SK-N-SH (cell line): ENCODE measurements around the gene NR2C1. TPM values are rescaled to one million over a fixed set of nuclear protein-coding genes. Genes with fewer than 3 reads are reported as not detected.

Source experiments
- CTCF ChIA-PET: fragments of 300-600, 350-600 bp; formaldehyde crosslinking; extraction: SDS; loops from one replicate; lab custom pipeline; 2021; lab: Yijun Ruan, JAX
- POLR2A ChIA-PET: fragments of 350-600 bp; sonication (Branson Sonifier 250); formaldehyde crosslinking; extraction: SDS; loops from one replicate; lab custom pipeline; 2020; ENCODE audit warnings: antibody characterized with exemption, inconsistent platforms; lab: Yijun Ruan, JAX
- DNase-seq: peaks from one replicate; pipeline ENCODE4 v3.0.0; 2012
- H2AFZ ChIP-seq: fragments of 200-600 bp; sonication (generic); 2 replicates; pipeline ENCODE4 v1.8.1; 2016; ENCODE audit warnings: antibody characterized with exemption, mild to moderate bottlenecking, low read depth
- H3F3A ChIP-seq: fragments of 200-600 bp; sonication (generic); replicated peaks from 2 replicates; pipeline ENCODE3; 2016; ENCODE audit warnings: antibody characterized with exemption, mild to moderate bottlenecking; ENCODE audit not compliant: insufficient read depth
- H3K27ac ChIP-seq, 2 experiments: fragments of 200-500 bp in 1 of 2; fragments of 200-600 bp in 1 of 2; sonication (Bioruptor generic) in 1 of 2; sonication (generic), shearing (Covaris generic) in 1 of 2; 2 replicates each; pipeline versions ENCODE4 v1.5.1 to v1.6.1; 2014 to 2016; ENCODE audit warnings: low read depth in 2 of 2, inconsistent platforms in 1 of 2, low read length in 1 of 2, mild to moderate bottlenecking in 1 of 2, mixed read lengths in 1 of 2
- H3K27me3 ChIP-seq: fragments of 200-600 bp; sonication (generic), shearing (Covaris generic); 2 replicates; pipeline ENCODE4 v1.6.1; 2016; ENCODE audit warnings: mixed run types; ENCODE audit not compliant: insufficient read depth
- H3K36me3 ChIP-seq, 2 experiments: fragments of 200-500 bp in 1 of 2; fragments of 200-600 bp in 1 of 2; sonication (Bioruptor generic) in 1 of 2; sonication (generic) in 1 of 2; replicated peaks in 1 of 2; 2 replicates each; pipeline versions ENCODE3 to v1.5.1; 2014 to 2016; ENCODE audit warnings: low read length in 1 of 2, mild to moderate bottlenecking in 1 of 2; ENCODE audit not compliant: insufficient read depth in 2 of 2, control insufficient read depth in 1 of 2
- H3K4me1 ChIP-seq, 2 experiments: fragments of 200-500 bp in 1 of 2; fragments of 200-600 bp in 1 of 2; sonication (Bioruptor generic) in 1 of 2; sonication (generic), shearing (Covaris generic) in 1 of 2; 2 replicates each; pipeline versions ENCODE4 v1.5.1 to v1.6.1; 2014 to 2016; ENCODE audit warnings: low read depth in 1 of 2, low read length in 1 of 2, mixed run types in 1 of 2; ENCODE audit not compliant: insufficient read depth in 2 of 2, control insufficient read depth in 1 of 2
- H3K4me2 ChIP-seq: fragments of 200-600 bp; sonication (generic), shearing (Covaris generic); 2 replicates; pipeline ENCODE4 v1.6.1; 2017; ENCODE audit warnings: mixed run types
- H3K4me3 ChIP-seq, 2 experiments: fragments of 200-500 bp in 1 of 2; fragments of 200-600 bp in 1 of 2; sonication (Bioruptor generic) in 1 of 2; sonication (generic), shearing (Covaris generic) in 1 of 2; 2 replicates each; pipeline versions ENCODE4 v1.5.1 to v1.8.1; 2014 to 2016; ENCODE audit warnings: low read depth in 2 of 2, inconsistent platforms in 1 of 2, low read length in 1 of 2, mild to moderate bottlenecking in 1 of 2, mixed read lengths in 1 of 2, moderate library complexity in 1 of 2
- H3K79me2 ChIP-seq: fragments of 200-600 bp; sonication (generic); 2 replicates; pipeline ENCODE4 v1.8.1; 2017; ENCODE audit warnings: mild to moderate bottlenecking; ENCODE audit not compliant: insufficient read depth
- H3K9ac ChIP-seq: fragments of 200-600 bp; sonication (generic); 2 replicates; pipeline ENCODE4 v1.6.1; 2017; ENCODE audit warnings: mixed run types
- H3K9me2 ChIP-seq: fragments of 200-600 bp; sonication (generic); 2 replicates; pipeline ENCODE4 v1.6.1; 2017; ENCODE audit warnings: mixed run types
- H3K9me3 ChIP-seq: fragments of 200-600 bp; sonication (generic); 2 replicates; pipeline ENCODE4 v1.6.1; 2017; ENCODE audit warnings: mixed run types, mild to moderate bottlenecking, moderate library complexity
- H4K20me1 ChIP-seq: fragments of 200-600 bp; sonication (generic); 2 replicates; pipeline ENCODE4 v1.6.1; 2017; ENCODE audit warnings: mild to moderate bottlenecking, mixed run types; ENCODE audit not compliant: insufficient read depth
- EP300 ChIP-seq, 2 experiments: IDR thresholded peaks; 2 replicates each; pipeline versions ENCODE4 v1.4.0 to v1.6.1; 2012; ENCODE audit warnings: borderline replicate concordance in 1 of 2, low read depth in 1 of 2, low read length in 1 of 2
- FOSL2 ChIP-seq: IDR thresholded peaks from 2 replicates; pipeline ENCODE4 v1.4.0; 2012; ENCODE audit warnings: low read depth, mild to moderate bottlenecking, moderate library complexity, borderline replicate concordance
- FOXJ3 ChIP-seq: sonication (generic); formaldehyde crosslinking; IDR thresholded peaks from 2 replicates; pipeline ENCODE4 v1.5.1; 2020; ENCODE audit warnings: mild to moderate bottlenecking, missing genetic modification reagents
- FOXM1 ChIP-seq: IDR thresholded peaks from 2 replicates; pipeline ENCODE4 v1.4.0; 2012; ENCODE audit warnings: low read depth, mild to moderate bottlenecking
- JUND ChIP-seq: IDR thresholded peaks from 2 replicates; pipeline ENCODE4 v1.4.0; 2012
- MEF2A ChIP-seq: IDR thresholded peaks from 2 replicates; pipeline ENCODE4 v1.4.0; 2012; ENCODE audit warnings: low read depth, borderline replicate concordance
- NRF1 ChIP-seq: IDR thresholded peaks from 2 replicates; pipeline ENCODE4 v1.6.1; 2012; ENCODE audit warnings: low read depth, mild to moderate bottlenecking, low read length
- POLR2AphosphoS5 ChIP-seq: IDR thresholded peaks from 2 replicates; pipeline ENCODE4 v1.6.1; 2012; ENCODE audit warnings: low read depth, low read length
- RFX5 ChIP-seq: IDR thresholded peaks from 2 replicates; pipeline ENCODE4 v1.6.1; 2012; ENCODE audit warnings: mild to moderate bottlenecking, improper control_type of control experiment, low read length
- TCF12 ChIP-seq: IDR thresholded peaks from 2 replicates; pipeline ENCODE4 v1.4.0; 2012
- YY1 ChIP-seq: IDR thresholded peaks from 2 replicates; pipeline ENCODE4 v1.4.0; 2012; ENCODE audit warnings: low read depth, mild to moderate bottlenecking
- WGBS: methylation state at CpG from one replicate; pipeline ENCODE4 v1.1.6; 2017; ENCODE audit warnings: low lambda C conversion rate; 5-methylcytosine and 5-hydroxymethylcytosine counted together
- polyA plus RNA-seq, 3 experiments: library from polyadenylated mRNA; depleted of rRNA; stranded (reverse); fragments of >200 nt; gene quantifications; 2 replicates each; pipeline ENCODE4 v1.2.3, GENCODE V29; 2012
- TF ChIP-seq, protein P1 (sequence below): IDR thresholded peaks from 2 replicates; pipeline ENCODE4 v1.6.1; 2012; ENCODE audit warnings: mild to moderate bottlenecking, low read depth, low read length, moderate library complexity
- TF ChIP-seq, protein P2 (sequence below): fragments of 150-350 bp; IDR thresholded peaks from 2 replicates; pipeline ENCODE4 v1.6.1; 2017; ENCODE audit warnings: antibody characterized with exemption, low read length, low read depth, borderline replicate concordance
- TF ChIP-seq, protein P3 (sequence below): fragments of 150-350 bp; IDR thresholded peaks from 2 replicates; pipeline ENCODE4 v1.6.1; 2016; ENCODE audit warnings: mild to moderate bottlenecking, low read depth, low read length
- TF ChIP-seq, protein P4 (sequence below): IDR thresholded peaks from 2 replicates; pipeline ENCODE4 v1.4.0; 2012; ENCODE audit warnings: low read depth, borderline replicate concordance
- TF ChIP-seq, protein P5 (sequence below): IDR thresholded peaks from 2 replicates; pipeline ENCODE4 v1.4.0; 2012; ENCODE audit warnings: low read depth, borderline replicate concordance

The NR2C1 gene
- polyA plus RNA-seq, 1 of the 3 experiments (the other 2 are of a cell fraction): 15.9 TPM

DNA sequence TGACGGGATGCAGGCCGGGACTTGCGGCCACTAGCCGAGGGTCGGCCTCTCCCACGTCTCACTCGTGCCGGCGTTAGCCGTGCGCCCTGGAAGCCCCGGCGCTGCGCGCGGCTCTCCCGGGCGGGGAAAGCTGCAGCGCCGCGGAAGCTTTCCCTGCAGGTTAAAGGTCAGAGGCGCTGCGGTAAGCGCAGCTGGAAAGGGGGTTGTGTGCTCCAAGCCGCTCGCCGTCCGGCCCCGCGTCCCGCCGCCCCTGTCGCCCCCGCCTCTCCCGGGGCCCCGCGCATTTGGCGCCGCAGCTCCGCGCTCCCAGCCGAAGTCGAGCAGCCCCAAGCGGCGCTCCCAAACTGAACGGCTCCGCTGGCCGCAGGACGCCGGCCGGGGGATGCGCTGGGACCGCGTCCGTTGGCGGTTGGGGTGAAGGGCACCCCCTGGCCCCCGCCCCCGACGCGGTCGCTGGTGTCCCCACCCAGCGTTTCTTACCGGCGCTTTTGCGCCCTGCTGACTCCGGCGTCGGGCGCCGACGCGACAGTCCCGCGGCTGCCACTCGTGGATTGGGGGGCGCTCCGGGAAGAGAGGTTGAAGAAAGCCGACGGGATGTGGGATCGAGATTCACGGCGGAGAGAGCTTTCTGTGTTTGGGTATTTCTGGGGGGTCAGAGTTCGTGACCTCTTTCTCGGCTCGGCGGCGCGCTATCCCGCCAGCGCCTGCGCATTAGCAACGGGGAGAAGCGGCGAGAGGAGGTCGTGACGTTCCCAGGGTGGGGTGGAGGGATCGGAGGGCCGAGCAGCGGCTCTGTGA lies at the start of gene NR2C1 (continued):
- TF ChIP-seq, protein P1, sequence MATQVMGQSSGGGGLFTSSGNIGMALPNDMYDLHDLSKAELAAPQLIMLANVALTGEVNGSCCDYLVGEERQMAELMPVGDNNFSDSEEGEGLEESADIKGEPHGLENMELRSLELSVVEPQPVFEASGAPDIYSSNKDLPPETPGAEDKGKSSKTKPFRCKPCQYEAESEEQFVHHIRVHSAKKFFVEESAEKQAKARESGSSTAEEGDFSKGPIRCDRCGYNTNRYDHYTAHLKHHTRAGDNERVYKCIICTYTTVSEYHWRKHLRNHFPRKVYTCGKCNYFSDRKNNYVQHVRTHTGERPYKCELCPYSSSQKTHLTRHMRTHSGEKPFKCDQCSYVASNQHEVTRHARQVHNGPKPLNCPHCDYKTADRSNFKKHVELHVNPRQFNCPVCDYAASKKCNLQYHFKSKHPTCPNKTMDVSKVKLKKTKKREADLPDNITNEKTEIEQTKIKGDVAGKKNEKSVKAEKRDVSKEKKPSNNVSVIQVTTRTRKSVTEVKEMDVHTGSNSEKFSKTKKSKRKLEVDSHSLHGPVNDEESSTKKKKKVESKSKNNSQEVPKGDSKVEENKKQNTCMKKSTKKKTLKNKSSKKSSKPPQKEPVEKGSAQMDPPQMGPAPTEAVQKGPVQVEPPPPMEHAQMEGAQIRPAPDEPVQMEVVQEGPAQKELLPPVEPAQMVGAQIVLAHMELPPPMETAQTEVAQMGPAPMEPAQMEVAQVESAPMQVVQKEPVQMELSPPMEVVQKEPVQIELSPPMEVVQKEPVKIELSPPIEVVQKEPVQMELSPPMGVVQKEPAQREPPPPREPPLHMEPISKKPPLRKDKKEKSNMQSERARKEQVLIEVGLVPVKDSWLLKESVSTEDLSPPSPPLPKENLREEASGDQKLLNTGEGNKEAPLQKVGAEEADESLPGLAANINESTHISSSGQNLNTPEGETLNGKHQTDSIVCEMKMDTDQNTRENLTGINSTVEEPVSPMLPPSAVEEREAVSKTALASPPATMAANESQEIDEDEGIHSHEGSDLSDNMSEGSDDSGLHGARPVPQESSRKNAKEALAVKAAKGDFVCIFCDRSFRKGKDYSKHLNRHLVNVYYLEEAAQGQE: no peak
- TF ChIP-seq JUND (no peak), MEF2A (no peak), POLR2AphosphoS5 (no peak), RFX5 (no peak)
- TF ChIP-seq, protein P2, sequence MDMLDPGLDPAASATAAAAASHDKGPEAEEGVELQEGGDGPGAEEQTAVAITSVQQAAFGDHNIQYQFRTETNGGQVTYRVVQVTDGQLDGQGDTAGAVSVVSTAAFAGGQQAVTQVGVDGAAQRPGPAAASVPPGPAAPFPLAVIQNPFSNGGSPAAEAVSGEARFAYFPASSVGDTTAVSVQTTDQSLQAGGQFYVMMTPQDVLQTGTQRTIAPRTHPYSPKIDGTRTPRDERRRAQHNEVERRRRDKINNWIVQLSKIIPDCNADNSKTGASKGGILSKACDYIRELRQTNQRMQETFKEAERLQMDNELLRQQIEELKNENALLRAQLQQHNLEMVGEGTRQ: no peak
- TF ChIP-seq, protein P3, sequence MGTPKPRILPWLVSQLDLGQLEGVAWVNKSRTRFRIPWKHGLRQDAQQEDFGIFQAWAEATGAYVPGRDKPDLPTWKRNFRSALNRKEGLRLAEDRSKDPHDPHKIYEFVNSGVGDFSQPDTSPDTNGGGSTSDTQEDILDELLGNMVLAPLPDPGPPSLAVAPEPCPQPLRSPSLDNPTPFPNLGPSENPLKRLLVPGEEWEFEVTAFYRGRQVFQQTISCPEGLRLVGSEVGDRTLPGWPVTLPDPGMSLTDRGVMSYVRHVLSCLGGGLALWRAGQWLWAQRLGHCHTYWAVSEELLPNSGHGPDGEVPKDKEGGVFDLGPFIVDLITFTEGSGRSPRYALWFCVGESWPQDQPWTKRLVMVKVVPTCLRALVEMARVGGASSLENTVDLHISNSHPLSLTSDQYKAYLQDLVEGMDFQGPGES: no peak

DNA sequence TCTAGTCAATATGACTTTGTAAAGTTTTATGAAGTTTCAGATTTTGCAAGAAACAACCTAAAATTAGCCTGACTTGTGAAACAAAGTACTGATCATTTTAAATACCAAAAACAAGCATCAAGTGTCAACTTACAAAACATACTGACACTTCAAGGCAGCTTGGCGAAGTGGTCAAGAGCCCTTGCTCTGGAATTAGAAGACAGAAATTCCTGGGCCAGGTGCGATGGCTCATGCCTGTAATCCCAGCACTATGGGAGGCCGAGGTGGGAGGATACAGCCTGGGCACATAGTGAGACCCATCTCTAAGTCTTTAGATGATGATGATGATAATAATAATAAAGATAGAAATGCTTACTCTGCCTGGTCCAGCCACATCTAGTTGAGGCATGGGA lies 45.4 kb upstream of the NR2C1 start:
- POLR2A ChIA-PET: no interaction called here
- WGBS: 35% methylated on average over 3 of the region's 3 CpGs
- CTCF ChIA-PET: interaction anchor here (0.8 to 1.8 kb wide), 4 partner anchors 34 to 218 kb away, joined by 3 to 6 read pairs (median 3); no protein-coding TSS in a partner anchor
- Histone ChIP-seq H4K20me1 (no peaks in the 10 kb centered on the region), H3K27ac (peak overlapping the region; percentile 39 to 89; a peak in 3 of 4 replicates), H3K4me1 (peaks cover 0 to 28% of the 10 kb centered on the region in 2 experiments; a peak in 3 of 4 replicates), H2AFZ (0 out of 2 replicates have a peak overlapping the region, but pooled peaks have one; percentile 7), H3K4me3 (peak overlapping the region in 1 of 2 experiments; percentile 3; a peak in 1 of 4 replicates), H3K4me2 (peak overlapping the region; percentile 54), H3K36me3 (no peaks in the 10 kb centered on the region), H3K79me2 (peaks cover 6% of the 10 kb centered on the region), H3K9me2 (no peaks in the 10 kb centered on the region), H3K9me3 (no peaks in the 10 kb centered on the region), H3K9ac (peak overlapping the region; percentile 27; the same call in 1 of the 2 replicates), H3F3A (peaks cover 27% of the 10 kb centered on the region), H3K27me3 (no peaks in the 10 kb centered on the region)
- DNase-seq: no peak
- TF ChIP-seq NRF1 (no peak), TCF12 (no peak), FOSL2 (no peak), FOXJ3 (no peak), YY1 (no peak), POLR2AphosphoS5 (no peak), FOXM1 (no peak), EP300 (IDR thresholded peaks at IDR 0.05; ENCODE audit: borderline replicate concordance in 1 of 2, low read depth in 1 of 2, low read length in 1 of 2) (no peak), RFX5 (no peak)
- TF ChIP-seq, protein P1: no peak
- TF ChIP-seq, protein P4, sequence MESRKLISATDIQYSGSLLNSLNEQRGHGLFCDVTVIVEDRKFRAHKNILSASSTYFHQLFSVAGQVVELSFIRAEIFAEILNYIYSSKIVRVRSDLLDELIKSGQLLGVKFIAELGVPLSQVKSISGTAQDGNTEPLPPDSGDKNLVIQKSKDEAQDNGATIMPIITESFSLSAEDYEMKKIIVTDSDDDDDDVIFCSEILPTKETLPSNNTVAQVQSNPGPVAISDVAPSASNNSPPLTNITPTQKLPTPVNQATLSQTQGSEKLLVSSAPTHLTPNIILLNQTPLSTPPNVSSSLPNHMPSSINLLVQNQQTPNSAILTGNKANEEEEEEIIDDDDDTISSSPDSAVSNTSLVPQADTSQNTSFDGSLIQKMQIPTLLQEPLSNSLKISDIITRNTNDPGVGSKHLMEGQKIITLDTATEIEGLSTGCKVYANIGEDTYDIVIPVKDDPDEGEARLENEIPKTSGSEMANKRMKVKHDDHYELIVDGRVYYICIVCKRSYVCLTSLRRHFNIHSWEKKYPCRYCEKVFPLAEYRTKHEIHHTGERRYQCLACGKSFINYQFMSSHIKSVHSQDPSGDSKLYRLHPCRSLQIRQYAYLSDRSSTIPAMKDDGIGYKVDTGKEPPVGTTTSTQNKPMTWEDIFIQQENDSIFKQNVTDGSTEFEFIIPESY: no peak
- TF ChIP-seq, protein P5, sequence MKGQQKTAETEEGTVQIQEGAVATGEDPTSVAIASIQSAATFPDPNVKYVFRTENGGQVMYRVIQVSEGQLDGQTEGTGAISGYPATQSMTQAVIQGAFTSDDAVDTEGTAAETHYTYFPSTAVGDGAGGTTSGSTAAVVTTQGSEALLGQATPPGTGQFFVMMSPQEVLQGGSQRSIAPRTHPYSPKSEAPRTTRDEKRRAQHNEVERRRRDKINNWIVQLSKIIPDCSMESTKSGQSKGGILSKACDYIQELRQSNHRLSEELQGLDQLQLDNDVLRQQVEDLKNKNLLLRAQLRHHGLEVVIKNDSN: no peak
